ENCODE results near the gene DHRS13. TPM values are rescaled to one million over a fixed set of nuclear protein-coding genes. Genes with fewer than 3 reads are reported as not detected.
"Not testable (repeated sequence)": the region's sequence is repeated elsewhere in the genome, so short reads cannot be mapped to it uniquely, and the experiment has no call there.

DHRS13 gene
- polyA plus RNA-seq, 10 donors, result 2.4 to 5.3 (median 3.3) TPM

- DNase-seq, result no peak
Observed at GRCh38 chr17:28883967-28884702, 18.7 kb downstream of the DHRS13 start.

- no peak for DNase-seq
Observed at GRCh38 chr17:28882154-28882895, 20.6 kb downstream of the DHRS13 start.

- no peak for DNase-seq
Observed at GRCh38 chr17:28881533-28882056, 21.3 kb downstream of the DHRS13 start.

- DNase-seq, result no peak
Observed at GRCh38 chr17:28880572-28880945, 22.3 kb downstream of the DHRS13 start.

GRCh38 chr17:28879886-28880571, 22.9 kb downstream of the DHRS13 start:
- no peak for DNase-seq

GRCh38 chr17:28878981-28879380, 23.9 kb downstream of the DHRS13 start:
- peak in 1 of 3 donors; percentile 22 for DNase-seq

- no peak for DNase-seq
Observed at GRCh38 chr17:28878158-28878910, 24.5 kb downstream of the DHRS13 start.

GRCh38 chr17:28877150-28877711, 25.6 kb downstream of the DHRS13 start:
- DNase-seq, result not testable (repeated sequence)

GRCh38 chr17:28875848-28876550, 26.9 kb downstream of the DHRS13 start:
- DNase-seq, result no peak

- DNase-seq, result no peak
Observed at GRCh38 chr17:28874750-28875149, 28.1 kb downstream of the DHRS13 start.

GRCh38 chr17:28873839-28874238, 29.0 kb downstream of the DHRS13 start:
- DNase-seq, result no peak

GRCh38 chr17:28871056-28871579, 31.8 kb downstream of the DHRS13 start:
- DNase-seq, result no peak

- DNase-seq, result no peak
Observed at GRCh38 chr17:28867276-28867675, 35.6 kb downstream of the DHRS13 start.

- DNase-seq, result no peak
Observed at GRCh38 chr17:28865946-28866752, 36.7 kb downstream of the DHRS13 start.

- no peak for DNase-seq
Observed at GRCh38 chr17:28864991-28865849, 37.7 kb downstream of the DHRS13 start.

GRCh38 chr17:28863953-28864352, 38.9 kb downstream of the DHRS13 start:
- DNase-seq, result no peak

- no peak for DNase-seq
Observed at GRCh38 chr17:28862561-28862960, 40.3 kb downstream of the DHRS13 start.

- no peak for DNase-seq
Observed at GRCh38 chr17:28861393-28862203, 41.3 kb downstream of the DHRS13 start.

Measured in muscle of back (tissue), 11 donors.